H1 (cell line): Measurements from ENCODE around the gene RBM6. TPM values are rescaled to one million over a fixed set of nuclear protein-coding genes. Genes with fewer than 3 reads are reported as not detected.

Experiments
- CTCF ChIA-PET: fragments of 300-600 bp; sonication (Branson Sonifier 250); formaldehyde crosslinking; loops from one replicate; lab custom pipeline; 2021; ENCODE audit not compliant: partially characterized antibody; lab: Charles Lee
- POLR2A ChIA-PET: fragments of 300-600 bp; sonication (Branson Sonifier 250); formaldehyde crosslinking; loops from one replicate; lab custom pipeline; 2021; ENCODE audit warnings: inconsistent platforms; ENCODE audit not compliant: partially characterized antibody; lab: Charles Lee
- DNase-seq, 2 experiments: peaks; one replicate each; pipeline versions ENCODE4 v3.0.0 to v3.0.0-alpha.2; 2010 to 2022; ENCODE audit warnings: low spot score in 2 of 2, low read depth in 1 of 2, mixed read lengths in 1 of 2
- FAIRE-seq: peaks from 2 replicates; lab custom pipeline; 2011; peaks lifted over from hg19 to GRCh38; lab: Jason Lieb, UNC
- H2AFZ ChIP-seq: 2 replicates; pipeline ENCODE4 v1.8.1; 2012; ENCODE audit warnings: low read length, inconsistent platforms
- H2AK5ac ChIP-seq: 2 replicates; pipeline ENCODE4 v1.6.1; 2013; ENCODE audit warnings: low read depth, low read length
- H2BK120ac ChIP-seq: replicated peaks from 2 replicates; pipeline ENCODE3; 2013; ENCODE audit warnings: low read depth, low read length, inconsistent platforms
- H2BK12ac ChIP-seq: 2 replicates; pipeline ENCODE4 v1.6.1; 2013; ENCODE audit warnings: low read depth, low read length
- H2BK15ac ChIP-seq: 2 replicates; pipeline ENCODE4 v1.6.1; 2013; ENCODE audit warnings: low read length
- H2BK20ac ChIP-seq: 2 replicates; pipeline ENCODE4 v1.6.1; 2013; ENCODE audit warnings: low read length
- H2BK5ac ChIP-seq: 2 replicates; pipeline ENCODE4 v1.6.1; 2013; ENCODE audit warnings: low read depth, low read length
- H3K14ac ChIP-seq: 2 replicates; pipeline ENCODE4 v1.6.1; 2013; ENCODE audit warnings: inconsistent platforms; ENCODE audit not compliant: insufficient read length
- H3K18ac ChIP-seq: 2 replicates; pipeline ENCODE4 v1.6.1; 2013; ENCODE audit warnings: low read length; ENCODE audit errors: extremely low read depth
- H3K23ac ChIP-seq: 2 replicates; pipeline ENCODE4 v1.6.1; 2013; ENCODE audit warnings: inconsistent platforms; ENCODE audit not compliant: insufficient read length
- H3K23me2 ChIP-seq: 2 replicates; pipeline ENCODE4 v1.6.1; 2013; ENCODE audit warnings: low read depth, low read length
- H3K27ac ChIP-seq: 2 replicates; pipeline ENCODE4 v1.6.1; 2011; ENCODE audit warnings: low read depth, low read length, inconsistent platforms
- H3K27me3 ChIP-seq, 4 experiments: replicated peaks in 1 of 4; 1 replicate in 1 of 4; 2 replicates in 3 of 4; pipeline versions ENCODE4 v1.6.1 to v1.8.1; 2011 to 2013; ENCODE audit warnings: low read length in 3 of 4, mild to moderate bottlenecking in 3 of 4, inconsistent platforms in 2 of 4, mixed read lengths in 2 of 4, moderate library complexity in 1 of 4; ENCODE audit not compliant: control insufficient read depth in 3 of 4, insufficient read depth in 3 of 4; ENCODE audit errors: extremely low read depth in 1 of 4
- H3K36me3 ChIP-seq, 4 experiments: 2 replicates each; pipeline versions ENCODE4 v1.6.1 to v1.8.1; 2011 to 2013; ENCODE audit warnings: mild to moderate bottlenecking in 4 of 4, low read length in 3 of 4, moderate library complexity in 2 of 4, control low read depth in 1 of 4, inconsistent platforms in 1 of 4; ENCODE audit not compliant: insufficient read depth in 4 of 4, control insufficient read depth in 2 of 4
- H3K4ac ChIP-seq: replicated peaks from 2 replicates; pipeline ENCODE3; 2013; ENCODE audit warnings: low read length, low read depth, mixed read lengths, inconsistent platforms; ENCODE audit not compliant: insufficient read length
- H3K4me1 ChIP-seq, 4 experiments: replicated peaks in 1 of 4; 1 replicate in 1 of 4; 2 replicates in 3 of 4; pipeline versions ENCODE4 v1.6.1 to v1.8.1; 2011 to 2013; ENCODE audit warnings: low read length in 3 of 4, inconsistent platforms in 2 of 4, mixed read lengths in 1 of 4; ENCODE audit not compliant: insufficient read depth in 4 of 4, control insufficient read depth in 3 of 4
- H3K4me2 ChIP-seq, 2 experiments: 2 replicates each; pipeline versions ENCODE4 v1.6.1 to v1.8.1; 2011 to 2013; ENCODE audit warnings: low read depth in 2 of 2, low read length in 2 of 2, control low read depth in 1 of 2, inconsistent platforms in 1 of 2, mild to moderate bottlenecking in 1 of 2; ENCODE audit not compliant: insufficient read depth in 1 of 2
- H3K4me3 ChIP-seq, 4 experiments: fragments of 200-600, 300-600 bp in 1 of 4; sonication (generic), shearing (Covaris generic), sonication (Bioruptor Twin) in 1 of 4; 2 replicates each; pipeline versions ENCODE4 v1.5.1 to v1.8.1; 2011 to 2016; ENCODE audit warnings: low read length in 4 of 4, low read depth in 3 of 4, control low read depth in 2 of 4, inconsistent platforms in 2 of 4, mild to moderate bottlenecking in 2 of 4, mixed read lengths in 1 of 4, moderate library complexity in 1 of 4; ENCODE audit not compliant: insufficient read depth in 2 of 4; ENCODE audit errors: extremely low read depth in 1 of 4
- H3K56ac ChIP-seq: replicated peaks from 2 replicates; pipeline ENCODE3; 2013; ENCODE audit warnings: low read depth, mild to moderate bottlenecking, mixed read lengths, low read length, inconsistent platforms; ENCODE audit not compliant: insufficient read length
- H3K79me1 ChIP-seq: 2 replicates; pipeline ENCODE4 v1.6.1; 2013; ENCODE audit warnings: low read depth, low read length, control low read depth
- H3K79me2 ChIP-seq, 2 experiments: 2 replicates each; pipeline versions ENCODE4 v1.6.1 to v1.8.1; 2012 to 2013; ENCODE audit warnings: low read length in 2 of 2, mild to moderate bottlenecking in 2 of 2, inconsistent platforms in 1 of 2; ENCODE audit not compliant: insufficient read depth in 2 of 2, control insufficient read depth in 1 of 2
- H3K9ac ChIP-seq, 4 experiments: replicated peaks in 1 of 4; 1 replicate in 1 of 4; 2 replicates in 3 of 4; pipeline versions ENCODE4 v1.6.1 to v1.8.1; 2011 to 2013; ENCODE audit warnings: low read depth in 3 of 4, low read length in 3 of 4, control low read depth in 2 of 4, mild to moderate bottlenecking in 2 of 4, moderate library complexity in 2 of 4, inconsistent platforms in 1 of 4; ENCODE audit errors: extremely low read depth in 1 of 4
- H3K9me3 ChIP-seq, 2 experiments: 2 replicates each; pipeline versions ENCODE4 v1.6.1 to v1.8.1; 2012 to 2013; ENCODE audit warnings: mild to moderate bottlenecking in 2 of 2, moderate library complexity in 2 of 2, control low read depth in 1 of 2, inconsistent platforms in 1 of 2, low read depth in 1 of 2, low read length in 1 of 2, mixed read lengths in 1 of 2; ENCODE audit not compliant: insufficient read depth in 2 of 2
- H4K20me1 ChIP-seq, 2 experiments: replicated peaks in 1 of 2; 2 replicates each; pipeline versions ENCODE3 to v1.8.1; 2011 to 2013; ENCODE audit warnings: inconsistent platforms in 2 of 2, low read length in 2 of 2, mild to moderate bottlenecking in 1 of 2; ENCODE audit not compliant: insufficient read depth in 2 of 2, control insufficient read depth in 1 of 2
- H4K5ac ChIP-seq: 2 replicates; pipeline ENCODE4 v1.6.1; 2013; ENCODE audit warnings: low read length, low read depth, mixed read lengths, inconsistent platforms; ENCODE audit not compliant: insufficient read length
- H4K8ac ChIP-seq: 2 replicates; pipeline ENCODE4 v1.8.0; 2013; ENCODE audit warnings: mild to moderate bottlenecking, moderate library complexity, low read length, inconsistent platforms; ENCODE audit not compliant: insufficient read depth; ENCODE audit errors: extremely low read depth
- H4K91ac ChIP-seq: replicated peaks from 2 replicates; pipeline ENCODE3; 2013; ENCODE audit warnings: low read length, mixed read lengths, inconsistent platforms; ENCODE audit not compliant: insufficient read length
- ATF3 ChIP-seq: IDR thresholded peaks from 2 replicates; pipeline ENCODE4 v1.6.1; 2011; ENCODE audit warnings: low read depth, mild to moderate bottlenecking, low read length; ENCODE audit not compliant: insufficient read depth
- CTBP2 ChIP-seq: IDR thresholded peaks from 2 replicates; pipeline ENCODE4 v1.7.0; 2011; ENCODE audit warnings: borderline replicate concordance, mild to moderate bottlenecking, moderate library complexity, mixed read lengths, low read length; ENCODE audit not compliant: insufficient read depth, insufficient read length
- HDAC2 ChIP-seq, 2 experiments: fragments of 300-600 bp in 1 of 2; sonication (generic) in 1 of 2; IDR thresholded peaks; 2 replicates each; pipeline ENCODE4 v1.6.1; 2011 to 2012; ENCODE audit warnings: low read depth in 2 of 2, low read length in 2 of 2, mild to moderate bottlenecking in 2 of 2, moderate library complexity in 2 of 2, borderline replicate concordance in 1 of 2, inconsistent platforms in 1 of 2
- KDM1A ChIP-seq: fragments of 200-600, 300-600 bp; sonication (generic); IDR thresholded peaks from 2 replicates; pipeline ENCODE4 v1.7.1; 2016; ENCODE audit warnings: mild to moderate bottlenecking, low read length, borderline replicate concordance
- KDM4A ChIP-seq: IDR thresholded peaks from one replicate; pipeline ENCODE4 v1.7.1; 2012; ENCODE audit warnings: low read depth, mild to moderate bottlenecking, moderate library complexity, low read length, inconsistent platforms; ENCODE audit not compliant: severe bottlenecking
- NANOG ChIP-seq: IDR thresholded peaks from 2 replicates; pipeline ENCODE4 v1.6.1; 2011; ENCODE audit warnings: low read length, low read depth, mild to moderate bottlenecking, inconsistent platforms; ENCODE audit not compliant: insufficient read depth, poor library complexity, severe bottlenecking
- NRF1 ChIP-seq: IDR thresholded peaks from 2 replicates; pipeline ENCODE4 v1.6.1; 2011; ENCODE audit warnings: mild to moderate bottlenecking, low read depth, low read length, improper control_type of control experiment
- SP2 ChIP-seq: IDR thresholded peaks from 2 replicates; pipeline ENCODE4 v1.6.1; 2012; ENCODE audit warnings: mild to moderate bottlenecking, low read length, inconsistent platforms
- SUZ12 ChIP-seq: fragments of 200-600 bp; sonication (generic); IDR thresholded peaks from 2 replicates; pipeline ENCODE4 v1.6.1; 2012; ENCODE audit warnings: mild to moderate bottlenecking, inconsistent platforms, low read length, moderate library complexity, mixed read lengths
- ZNF274 ChIP-seq: IDR thresholded peaks from 2 replicates; pipeline ENCODE4 v1.7.0; 2012; ENCODE audit warnings: low read length, borderline replicate concordance; ENCODE audit errors: extremely low read depth
- WGBS, 2 experiments: shearing (Covaris generic) in 1 of 2; methylation state at CpG; one replicate each; pipeline versions ENCODE4 v1.1.6 to v1.1.7; 2013 to 2015; ENCODE audit warnings: low lambda C conversion rate in 2 of 2, mixed read lengths in 2 of 2, inconsistent platforms in 1 of 2, low coverage in 1 of 2, missing lambda C conversion rate in 1 of 2; ENCODE audit not compliant: insufficient replicate concordance in 2 of 2, insufficient coverage in 1 of 2, insufficient read length in 1 of 2; ENCODE audit errors: extremely low coverage in 1 of 2, missing lambda C conversion rate in 1 of 2; 5-methylcytosine and 5-hydroxymethylcytosine counted together
- polyA plus RNA-seq, 7 experiments: library from polyadenylated mRNA; depleted of rRNA in 3 of 7; stranded (reverse) in 5 of 7; unstranded in 2 of 7; fragments of >200 nt in 5 of 7; fragments of 200-250 nt in 2 of 7; gene quantifications; 1 replicate in 5 of 7; 2 replicates in 1 of 7; 4 replicates in 1 of 7; pipeline versions ENCODE4 v1.2.1 to v1.2.3, GENCODE V29; 2011 to 2013; ENCODE audit warnings: missing spikeins in 2 of 7, mixed read lengths in 2 of 7
- total RNA-seq: library from RNA; stranded (reverse); fragmentation: NEBNext Ultra II Directional; extraction: Animal tissue kit (Norgen Biotek cat#: 25700); gene quantifications from 2 replicates; pipeline ENCODE4 v1.2.1, GENCODE V29; 2021

Gene RBM6
- total and polyA plus RNA-seq, 2 of the 8 experiments (the other 6 are each of a cell fraction or from before 2014, with no cell fraction given), result 30.6 to 80.1 TPM

- Histone ChIP-seq H3K79me2 (peaks cover 0 to 5% of the 10 kb centered on the region in 2 experiments; a peak in 2 of 4 replicates), H2BK120ac (no peak overlapping the region), H3K4me3 (no peak overlapping the region), H3K9ac (no peak overlapping the region), H4K8ac (no peak overlapping the region), H4K5ac (no peak overlapping the region), H3K27ac (no peak overlapping the region), H3K4ac (no peak overlapping the region), H3K56ac (no peak overlapping the region), H3K9me3 (no peaks in the 10 kb centered on the region), H2BK20ac (no peak overlapping the region), H2BK5ac (no peak overlapping the region), H4K91ac (no peak overlapping the region), H2BK12ac (no peak overlapping the region), H2BK15ac (no peak overlapping the region), H3K79me1 (no peaks in the 10 kb centered on the region; the same call in 1 of the 2 replicates), H2AFZ (no peak overlapping the region), H3K4me1 (no peaks in the 10 kb centered on the region), H3K4me2 (no peak overlapping the region), H3K27me3 (no peaks in the 10 kb centered on the region), H2AK5ac (no peak overlapping the region), H3K14ac (no peak overlapping the region), H3K36me3 (peaks cover 36 to 94% (median 74%) of the 10 kb centered on the region in 4 experiments), H3K18ac (no peak overlapping the region), H4K20me1 (peaks cover 0 to 8% of the 10 kb centered on the region in 2 experiments), H3K23me2 (no peaks in the 10 kb centered on the region; the same call in 1 of the 2 replicates), H3K23ac (no peak overlapping the region)
- WGBS, 2 experiments, result 88% methylated on average over 5 of the region's 5 CpGs; no CpG with 5 or more reads in 1 of the 2 experiments
- POLR2A ChIA-PET, result interaction anchor here (1.0 to 2.6 kb wide), 4 partner anchors 8 to 30 kb away, joined by 3 to 9 read pairs (median 4); no protein-coding TSS in a partner anchor
- DNase-seq (no peak), FAIRE-seq (no peak)
- no peak for TF ChIP-seq SP2
- no peak for TF ChIP-seq ATF3
- TF ChIP-seq CTBP2, result no peak
- no peak for TF ChIP-seq HDAC2 (IDR thresholded peaks at IDR 0.05; ENCODE audit: borderline replicate concordance in 1 of 2, low read depth in 2 of 2, low read length in 2 of 2)
- TF ChIP-seq ZNF274, result no peak
- no peak for TF ChIP-seq KDM4A
- no peak for TF ChIP-seq NANOG
- no peak for TF ChIP-seq SUZ12
- TF ChIP-seq NRF1, result no peak
- TF ChIP-seq KDM1A, result no peak
- CTCF ChIA-PET, result interaction anchor here (1.0 to 2.1 kb wide), 8 partner anchors 10 to 146 kb away, joined by 3 to 8 read pairs (median 3); no protein-coding TSS in a partner anchor
These were observed 155.5 kb downstream of the RBM6 start for GRCh38 chr3:50095352-50095998.
